Upper lobe of right lung (tissue), 1 donor: ENCODE data around the gene B3GNT2. TPM values are rescaled to one million over a fixed set of nuclear protein-coding genes. Genes with fewer than 3 reads are reported as not detected.

Source experiments
- ATAC-seq: fragments of 200-7000 bp; cut with Tn5 transposase; one replicate; pipeline ENCODE4 v1.9.1; 2020; ENCODE audit warnings: mild to moderate bottlenecking, moderate library complexity
- DNase-seq: peaks from one replicate; pipeline ENCODE4 v3.0.0-alpha.2; 2020
- H3K27ac ChIP-seq: fragments of 200-600 bp; one replicate; pipeline ENCODE4 v1.8.0; 2022
- H3K27me3 ChIP-seq: fragments of 200-600 bp; one replicate; pipeline ENCODE4 v1.8.0; 2022; ENCODE audit warnings: mild to moderate bottlenecking
- H3K36me3 ChIP-seq: fragments of 200-600 bp; one replicate; pipeline ENCODE4 v1.8.0; 2022
- H3K4me1 ChIP-seq: fragments of 200-600 bp; one replicate; pipeline ENCODE4 v1.8.0; 2022
- H3K4me3 ChIP-seq: fragments of 200-600 bp; one replicate; pipeline ENCODE4 v1.8.0; 2022; ENCODE audit warnings: mild to moderate bottlenecking
- H3K9me3 ChIP-seq: fragments of 200-600 bp; one replicate; pipeline ENCODE4 v1.8.0; 2022
- intact Hi-C: fragments of 100-400 bp; cut with DNase I; formaldehyde crosslinking; loops from one replicate; pipeline ENCODE4 v1.11.0; 2022
- total RNA-seq: library from RNA; stranded (reverse); fragmentation: NEBNext Ultra II Directional; extraction: Animal tissue kit (Norgen Biotek cat#: 25700); gene quantifications from one replicate; pipeline ENCODE4 v1.2.1, GENCODE V29; 2021
- TF ChIP-seq, protein P1 (sequence below): fragments of 200-600 bp; IDR thresholded peaks from one replicate; pipeline ENCODE4 v1.8.0; 2022; ENCODE audit warnings: antibody characterized with exemption
- donor health status: DM: no; HTN: yes; CAD: no; lungs with severe emphysema.

Gene B3GNT2
- total RNA-seq, 1 donor from 2014 or later = 38.6 TPM

DNA sequence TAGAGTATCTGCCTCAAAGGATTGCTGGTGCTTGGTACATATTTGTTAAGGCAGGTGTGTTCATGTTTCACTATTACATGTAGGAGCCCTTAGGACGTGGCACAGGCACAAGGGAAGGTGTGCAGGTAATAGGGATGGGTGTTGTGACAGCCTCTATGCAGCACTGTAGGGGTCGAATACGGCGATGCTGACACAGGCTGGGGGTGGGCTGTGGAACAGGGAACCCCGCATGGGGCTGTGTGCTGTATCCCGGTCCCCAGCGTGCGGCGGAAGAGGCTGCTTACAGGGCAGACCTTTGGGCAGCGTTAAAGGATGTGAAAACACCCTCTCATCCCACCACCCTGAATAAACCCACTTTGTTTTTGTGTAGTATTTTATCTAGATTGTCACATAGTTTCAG, 21.5 kb downstream of the B3GNT2 start:
- H3K4me1 ChIP-seq = peaks cover 66% of the 10 kb centered on the region
- no peaks in the 10 kb centered on the region for H3K9me3 ChIP-seq
- TF ChIP-seq, protein P1, sequence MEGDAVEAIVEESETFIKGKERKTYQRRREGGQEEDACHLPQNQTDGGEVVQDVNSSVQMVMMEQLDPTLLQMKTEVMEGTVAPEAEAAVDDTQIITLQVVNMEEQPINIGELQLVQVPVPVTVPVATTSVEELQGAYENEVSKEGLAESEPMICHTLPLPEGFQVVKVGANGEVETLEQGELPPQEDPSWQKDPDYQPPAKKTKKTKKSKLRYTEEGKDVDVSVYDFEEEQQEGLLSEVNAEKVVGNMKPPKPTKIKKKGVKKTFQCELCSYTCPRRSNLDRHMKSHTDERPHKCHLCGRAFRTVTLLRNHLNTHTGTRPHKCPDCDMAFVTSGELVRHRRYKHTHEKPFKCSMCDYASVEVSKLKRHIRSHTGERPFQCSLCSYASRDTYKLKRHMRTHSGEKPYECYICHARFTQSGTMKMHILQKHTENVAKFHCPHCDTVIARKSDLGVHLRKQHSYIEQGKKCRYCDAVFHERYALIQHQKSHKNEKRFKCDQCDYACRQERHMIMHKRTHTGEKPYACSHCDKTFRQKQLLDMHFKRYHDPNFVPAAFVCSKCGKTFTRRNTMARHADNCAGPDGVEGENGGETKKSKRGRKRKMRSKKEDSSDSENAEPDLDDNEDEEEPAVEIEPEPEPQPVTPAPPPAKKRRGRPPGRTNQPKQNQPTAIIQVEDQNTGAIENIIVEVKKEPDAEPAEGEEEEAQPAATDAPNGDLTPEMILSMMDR = no peak
- no peak for DNase-seq
- intact Hi-C loops = no loop called here
- no peaks in the 10 kb centered on the region for H3K27me3 ChIP-seq
- ATAC-seq = no peak
- no peak overlapping the region for H3K4me3 ChIP-seq
- H3K27ac ChIP-seq = peak overlapping the region; percentile 45
- peaks cover 2% of the 10 kb centered on the region for H3K36me3 ChIP-seq

DNA sequence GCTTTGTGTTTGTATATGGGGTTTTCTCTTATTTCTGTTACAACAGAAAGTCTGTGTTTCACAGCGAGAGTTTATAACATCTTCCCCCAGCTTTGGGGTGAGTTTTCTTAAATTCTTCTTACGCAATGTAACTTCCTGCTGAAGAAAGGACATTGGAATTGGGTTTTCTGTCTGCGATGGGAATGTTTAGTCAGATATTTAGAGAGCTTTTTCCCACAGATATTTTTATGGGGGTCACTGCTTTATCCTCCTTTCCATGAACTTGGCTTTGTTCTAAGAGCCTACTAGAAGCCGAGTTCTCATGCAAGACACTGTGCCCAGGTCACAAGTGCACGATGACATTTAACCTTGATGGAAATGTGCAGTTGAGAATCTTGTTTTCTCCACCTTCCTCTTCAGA, 22.1 kb downstream of the B3GNT2 start:
- DNase-seq = no peak
- intact Hi-C loops = no loop called here
- H3K9me3 ChIP-seq = no peaks in the 10 kb centered on the region
- peaks cover 63% of the 10 kb centered on the region for H3K4me1 ChIP-seq
- peaks cover 6% of the 10 kb centered on the region for H3K36me3 ChIP-seq
- H3K4me3 ChIP-seq = no peak overlapping the region
- TF ChIP-seq, protein P1 = no peak
- no peak for ATAC-seq
- H3K27ac ChIP-seq = peak overlapping the region; percentile 45
- H3K27me3 ChIP-seq = no peaks in the 10 kb centered on the region

- Histone ChIP-seq H3K4me3 (no peak overlapping the region), H3K36me3 (peaks cover 14% of the 10 kb centered on the region), H3K9me3 (no peaks in the 10 kb centered on the region), H3K27ac (peak overlapping the region; percentile 38), H3K27me3 (no peaks in the 10 kb centered on the region), H3K4me1 (peaks cover 62% of the 10 kb centered on the region)
- intact Hi-C loops = no loop called here
- DNase-seq (no peak), ATAC-seq (peak; percentile 57)
- TF ChIP-seq, protein P1 = no peak
Measured at GRCh38 chr2:62219407-62220159, 23.7 kb downstream of the B3GNT2 start.

- Histone ChIP-seq H3K27me3 (no peaks in the 10 kb centered on the region), H3K36me3 (peaks cover 27% of the 10 kb centered on the region), H3K9me3 (no peaks in the 10 kb centered on the region), H3K4me3 (no peak overlapping the region), H3K4me1 (peaks cover 46% of the 10 kb centered on the region), H3K27ac (no peak overlapping the region)
- ATAC-seq (peak; percentile 13), DNase-seq (no peak)
- intact Hi-C loops = no loop called here
- TF ChIP-seq, protein P1 = no peak
Measured at GRCh38 chr2:62221141-62221540, 25.2 kb downstream of the B3GNT2 start.

DNA sequence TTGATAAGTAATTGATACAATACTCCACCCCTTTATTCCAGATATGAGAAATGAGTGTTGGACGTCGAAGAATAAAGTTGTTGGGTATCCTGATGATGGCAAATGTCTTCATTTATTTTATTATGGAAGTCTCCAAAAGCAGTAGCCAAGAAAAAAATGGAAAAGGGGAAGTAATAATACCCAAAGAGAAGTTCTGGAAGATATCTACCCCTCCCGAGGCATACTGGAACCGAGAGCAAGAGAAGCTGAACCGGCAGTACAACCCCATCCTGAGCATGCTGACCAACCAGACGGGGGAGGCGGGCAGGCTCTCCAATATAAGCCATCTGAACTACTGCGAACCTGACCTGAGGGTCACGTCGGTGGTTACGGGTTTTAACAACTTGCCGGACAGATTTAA, 26.3 kb downstream of the B3GNT2 start:
- no peak for DNase-seq
- no peak overlapping the region for H3K27ac ChIP-seq
- TF ChIP-seq, protein P1 = no peak
- H3K27me3 ChIP-seq = no peaks in the 10 kb centered on the region
- no peaks in the 10 kb centered on the region for H3K9me3 ChIP-seq
- intact Hi-C loops = no loop called here
- no peak for ATAC-seq
- H3K4me1 ChIP-seq = peaks cover 38% of the 10 kb centered on the region
- H3K36me3 ChIP-seq = peaks cover 28% of the 10 kb centered on the region
- no peak overlapping the region for H3K4me3 ChIP-seq

- Histone ChIP-seq H3K4me1 (peaks cover 33% of the 10 kb centered on the region), H3K36me3 (peaks cover 28% of the 10 kb centered on the region), H3K27ac (no peak overlapping the region), H3K4me3 (no peak overlapping the region), H3K9me3 (no peaks in the 10 kb centered on the region), H3K27me3 (no peaks in the 10 kb centered on the region)
- intact Hi-C loops = no loop called here
- DNase-seq = no peak
- no peak for ATAC-seq
- TF ChIP-seq, protein P1 = no peak
Measured at GRCh38 chr2:62222674-62223073, 26.8 kb downstream of the B3GNT2 start.
